ENCODE results near the gene PNPLA2. TPM values are rescaled to one million over a fixed set of nuclear protein-coding genes. Genes with fewer than 3 reads are reported as not detected.
A peak's percentile ranks its signal among the peaks of the same experiment; 100 is the strongest.

PNPLA2 gene
- polyA plus RNA-seq, 3 donors from 2014 or later: 10.9 to 42.3 (median 23.4) TPM

DNA sequence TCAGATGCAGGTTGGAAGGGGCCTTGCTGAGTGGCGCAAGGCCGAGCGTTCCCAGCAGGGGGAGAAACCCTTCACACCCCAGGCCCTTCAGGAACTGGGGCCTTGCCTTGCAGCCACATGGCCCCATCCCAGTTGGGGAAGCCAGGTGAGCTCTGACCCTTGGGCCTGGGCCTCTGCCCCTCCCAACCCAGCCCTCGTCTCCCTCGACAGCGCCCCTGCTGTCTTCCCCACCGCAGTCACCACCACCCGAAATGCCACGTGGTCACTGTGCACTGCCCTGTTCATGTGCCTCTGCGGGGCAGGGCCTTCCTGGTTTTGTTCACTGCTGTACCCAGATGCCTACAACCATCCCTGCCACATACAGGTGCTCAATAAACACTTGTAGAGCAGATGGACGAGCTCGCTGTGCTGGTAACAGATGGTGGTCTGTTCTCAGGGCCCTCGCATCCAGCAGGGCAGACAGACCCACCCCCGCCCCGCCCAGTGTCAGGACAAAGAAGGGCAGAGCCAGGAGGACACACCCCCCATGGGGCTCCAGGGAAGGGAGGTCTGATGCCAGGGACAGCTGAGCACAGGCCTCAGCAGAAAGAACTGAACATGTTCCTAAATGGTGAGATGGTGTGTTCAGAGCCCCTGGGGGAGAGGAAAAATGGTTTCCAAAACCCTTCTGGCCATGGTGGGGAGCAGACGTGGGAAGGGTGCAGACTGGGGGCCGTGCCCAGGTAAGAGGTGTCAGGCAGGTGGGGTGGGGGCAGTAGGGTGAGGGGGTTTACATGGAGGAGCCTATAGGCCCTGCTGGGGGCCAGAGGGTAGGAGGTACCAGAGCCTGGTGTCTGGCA, 19.9 kb downstream of the PNPLA2 start:
- Mint-ChIP-seq H3K4me3 (no peak overlapping the region), H3K27ac (peak overlapping the region in 2 of 6 donors; percentile 7 to 76), H3K9me3 (no peaks in the 10 kb centered on the region)

DNA sequence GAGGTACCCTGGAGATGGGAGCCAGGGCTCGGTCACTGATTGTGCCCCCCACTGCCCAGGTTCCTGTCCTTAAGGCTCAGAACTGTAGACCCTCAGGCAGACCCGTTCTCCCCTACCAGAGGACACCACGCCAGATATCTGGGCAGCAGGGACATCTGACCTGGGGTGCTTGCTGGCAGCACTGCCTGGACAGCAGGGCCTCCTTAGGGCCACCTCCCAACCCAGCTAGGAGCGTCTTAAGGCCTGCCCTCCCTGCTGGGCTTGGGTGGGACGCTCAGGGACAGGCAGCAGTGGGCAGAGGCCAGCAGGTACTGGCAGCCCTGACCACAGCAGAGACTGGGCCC, 20.5 kb downstream of the PNPLA2 start:
- no peak for DNase-seq
- Mint-ChIP-seq H3K27ac (no peak overlapping the region), H3K27me3 (ENCODE audit: low read depth in 3 of 3) (peaks cover 6 to 7% (median 7%) of the 10 kb centered on the region in 3 donors), H3K36me3 (no peaks in the 10 kb centered on the region), H3K4me3 (peak overlapping the region in 1 of 5 donors; percentile 27), H3K4me1 (peaks cover 30 to 42% of the 10 kb centered on the region in 2 donors), H3K9me3 (no peaks in the 10 kb centered on the region)

More for the DNA sequence above, 19.9 kb downstream of the PNPLA2 start:
- Mint-ChIP-seq H3K36me3 (no peaks in the 10 kb centered on the region), H3K4me1 (peaks cover 28 to 43% of the 10 kb centered on the region in 2 donors), H3K27me3 (ENCODE audit: low read depth in 3 of 3) (peaks cover 5 to 6% (median 5%) of the 10 kb centered on the region in 3 donors)
- no peak for DNase-seq

DNA sequence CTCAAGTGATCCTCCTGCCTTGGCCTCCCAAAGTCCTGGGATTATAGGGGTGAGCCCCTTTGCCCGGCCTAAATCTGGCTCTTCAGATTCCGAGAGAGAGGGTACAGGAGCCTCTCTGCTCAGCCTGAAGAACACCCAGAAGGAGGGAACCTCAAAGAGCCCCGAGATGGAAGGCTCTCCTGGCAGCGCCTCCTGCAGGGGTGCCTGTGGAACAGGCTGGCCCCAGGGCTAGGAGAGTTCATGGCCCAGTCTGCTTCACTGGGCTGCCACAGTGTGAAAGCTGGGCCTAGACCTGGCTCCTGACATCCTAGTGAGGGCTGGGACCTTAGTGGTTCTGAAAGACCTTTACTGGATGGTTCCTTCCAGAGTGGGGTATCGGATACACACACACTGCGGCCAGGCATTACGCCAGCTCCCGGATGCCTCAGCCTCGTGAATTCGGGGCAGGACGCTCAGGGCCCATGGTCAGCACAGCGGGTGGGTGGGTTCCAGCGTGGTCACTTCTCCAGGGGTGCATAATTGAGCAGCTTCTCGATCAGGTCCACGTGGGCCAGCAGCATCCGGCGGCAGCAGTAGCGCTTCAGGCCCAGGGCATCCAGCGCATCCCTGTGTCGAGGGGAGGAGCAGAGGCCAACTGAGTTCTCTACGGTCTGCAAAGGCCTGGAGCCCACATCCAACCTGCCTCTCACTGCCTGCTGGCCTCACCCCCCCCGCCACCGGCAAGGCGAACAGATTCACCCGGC, 21.3 kb downstream of the PNPLA2 start:
- DNase-seq: no peak
- Mint-ChIP-seq H3K4me3 (peak overlapping the region; percentile 67 to 87 (median 69)), H3K27me3 (ENCODE audit: low read depth in 3 of 3) (peaks cover 6 to 8% (median 7%) of the 10 kb centered on the region in 3 donors), H3K27ac (peak overlapping the region in 2 of 6 donors; percentile 51 to 80), H3K9me3 (no peaks in the 10 kb centered on the region), H3K4me1 (peaks cover 30 to 41% of the 10 kb centered on the region in 2 donors), H3K36me3 (no peaks in the 10 kb centered on the region)

- Mint-ChIP-seq H3K36me3 (no peaks in the 10 kb centered on the region), H3K9me3 (no peaks in the 10 kb centered on the region), H3K4me1 (peaks cover 30 to 40% of the 10 kb centered on the region in 2 donors), H3K27ac (peak overlapping the region in 5 of 6 donors; percentile 60 to 82 (median 64)), H3K27me3 (ENCODE audit: low read depth in 3 of 3) (peaks cover 3 to 8% (median 7%) of the 10 kb centered on the region in 3 donors), H3K4me3 (peak overlapping the region; percentile 85 to 89 (median 87))
- no peak for DNase-seq
Observed at GRCh38 chr11:841981-842369, 23.3 kb downstream of the PNPLA2 start.

- Mint-ChIP-seq H3K36me3 (no peaks in the 10 kb centered on the region), H3K27ac (peak within 1 kb of the TSS; percentile 55 to 82 (median 68)), H3K27me3 (ENCODE audit: low read depth in 3 of 3) (peaks cover 3 to 8% (median 7%) of the 10 kb centered on the region in 3 donors), H3K4me1 (peaks cover 27 to 36% of the 10 kb centered on the region in 2 donors), H3K9me3 (no peaks in the 10 kb centered on the region), H3K4me3 (peak within 1 kb of the TSS; percentile 85 to 89 (median 87))
- DNase-seq: peak; percentile 86 to 87 (median 87)
Observed at GRCh38 chr11:842370-843002, 23.8 kb downstream of the PNPLA2 start, which contains the start of the genes POLR2L and TSPAN4. POLR2L (minus strand) TSS chr11:842529; CDS start chr11:842508, 21 bp downstream. TSPAN4 (plus strand) TSS chr11:842852; CDS start chr11:850305, 7,453 bp downstream.

DNA sequence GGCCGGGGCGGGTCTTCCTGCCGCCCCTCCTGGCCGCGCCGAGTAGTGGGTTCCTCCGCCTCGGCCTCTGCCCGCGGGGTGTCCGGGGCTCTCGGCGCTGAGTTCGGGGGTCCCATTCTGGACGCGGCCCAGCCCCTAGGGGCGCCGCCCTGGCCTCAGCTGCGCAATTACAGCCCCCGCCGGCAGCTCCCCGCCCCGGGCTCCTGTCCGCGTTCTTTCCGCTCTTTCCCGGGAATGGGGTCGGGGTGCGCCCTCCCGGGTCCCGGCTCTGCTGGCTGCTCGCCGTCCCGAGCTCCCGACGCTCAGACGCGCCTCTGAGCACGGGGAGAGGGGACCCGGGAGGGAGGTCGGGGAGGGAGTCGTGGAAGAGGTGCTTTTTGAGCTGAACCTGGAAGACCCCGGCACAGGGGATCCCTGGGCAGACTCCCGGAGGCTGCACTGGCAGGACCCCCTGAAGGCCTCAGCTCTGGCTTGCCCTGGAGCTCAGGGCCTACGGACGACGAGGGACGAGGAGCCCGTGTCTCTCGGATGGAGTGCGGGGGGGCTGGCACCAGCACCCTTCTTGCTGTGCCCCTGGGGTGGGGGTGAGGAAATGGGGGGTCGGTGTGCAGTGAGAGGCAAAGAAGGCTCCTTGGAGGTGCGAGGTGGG, 24.5 kb downstream of the PNPLA2 start:
- Mint-ChIP-seq H3K4me3 (peak overlapping the region; percentile 68 to 84 (median 78)), H3K36me3 (no peaks in the 10 kb centered on the region), H3K4me1 (peaks cover 19 to 28% of the 10 kb centered on the region in 2 donors), H3K27ac (peak overlapping the region in 4 of 6 donors; percentile 35 to 79 (median 66)), H3K27me3 (ENCODE audit: low read depth in 3 of 3) (peaks cover 3 to 8% (median 7%) of the 10 kb centered on the region in 3 donors), H3K9me3 (no peaks in the 10 kb centered on the region)
- DNase-seq: no peak

- DNase-seq: peak in 2 of 3 donors; percentile 39 to 46
- H3K4me3 Mint-ChIP-seq: peak overlapping the region; percentile 68 to 84 (median 78)
- peak overlapping the region in 4 of 6 donors; percentile 35 to 79 (median 66) for H3K27ac Mint-ChIP-seq
- peaks cover 18 to 29% of the 10 kb centered on the region in 2 donors for H3K4me1 Mint-ChIP-seq
- H3K27me3 Mint-ChIP-seq (ENCODE audit: low read depth in 3 of 3): peaks cover 3 to 8% (median 7%) of the 10 kb centered on the region in 3 donors
- no peaks in the 10 kb centered on the region for H3K9me3 Mint-ChIP-seq
- no peaks in the 10 kb centered on the region for H3K36me3 Mint-ChIP-seq
Observed at GRCh38 chr11:843818-844692, 25.3 kb downstream of the PNPLA2 start.

DNA sequence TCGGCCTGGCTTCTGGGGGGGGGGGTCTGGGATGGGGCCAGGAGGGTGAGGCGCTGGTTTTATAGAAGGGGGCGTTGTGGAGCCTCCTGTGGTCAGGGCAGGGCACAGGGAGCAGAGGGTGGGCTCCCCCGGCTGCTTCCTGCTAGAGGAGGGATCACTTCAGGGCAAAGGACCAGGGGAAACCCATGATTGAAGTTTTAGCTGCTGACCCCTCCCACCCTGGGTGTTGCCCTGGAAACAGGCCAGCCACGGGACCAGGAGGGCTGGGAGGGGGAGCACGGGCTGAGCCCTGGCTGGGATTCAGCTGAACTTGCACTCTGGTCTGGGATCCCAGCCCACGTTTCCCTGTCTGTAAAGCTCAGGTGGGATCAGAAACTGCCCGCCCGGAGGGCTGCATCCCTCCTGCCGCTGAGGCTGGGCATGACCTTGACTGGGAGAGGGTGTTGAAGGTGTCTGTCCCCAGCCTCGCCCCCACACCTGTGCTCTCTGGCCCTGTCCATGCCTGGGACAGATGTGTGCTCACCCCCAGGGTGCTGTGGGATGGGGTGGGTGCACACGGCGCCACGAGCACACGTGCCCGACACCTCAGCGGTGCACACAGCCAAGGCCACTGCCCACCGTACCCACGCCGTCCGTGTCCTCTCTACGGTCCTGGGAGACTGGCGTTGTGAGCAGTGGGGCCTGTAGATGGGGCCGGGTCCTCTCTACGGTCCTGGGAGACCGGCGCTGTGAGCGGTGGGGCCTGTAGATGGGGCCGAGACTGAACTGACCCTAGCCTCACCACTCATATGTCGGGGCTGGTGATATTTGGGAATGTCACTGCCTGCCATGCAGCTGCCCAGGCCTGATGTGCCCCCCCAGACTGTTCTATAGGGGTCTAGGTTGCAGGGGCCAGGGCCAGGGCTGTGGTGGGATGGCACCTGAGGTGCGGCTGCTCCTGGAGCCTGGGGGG, 26.3 kb downstream of the PNPLA2 start:
- no peak for DNase-seq
- H3K4me3 Mint-ChIP-seq: peak overlapping the region in 3 of 5 donors; percentile 17 to 42 (median 21)
- peaks cover 18 to 28% of the 10 kb centered on the region in 2 donors for H3K4me1 Mint-ChIP-seq
- peaks cover 1 to 8% (median 7%) of the 10 kb centered on the region in 3 donors for H3K27me3 Mint-ChIP-seq (ENCODE audit: low read depth in 3 of 3)
- no peaks in the 10 kb centered on the region for H3K9me3 Mint-ChIP-seq
- peak overlapping the region in 1 of 6 donors; percentile 45 for H3K27ac Mint-ChIP-seq
- H3K36me3 Mint-ChIP-seq: no peaks in the 10 kb centered on the region

GRCh38 chr11:845872-846495, 27.3 kb downstream of the PNPLA2 start:
- no peaks in the 10 kb centered on the region for H3K9me3 Mint-ChIP-seq
- H3K36me3 Mint-ChIP-seq: no peaks in the 10 kb centered on the region
- no peak overlapping the region for H3K4me3 Mint-ChIP-seq
- H3K27ac Mint-ChIP-seq: no peak overlapping the region
- peaks cover 1 to 8% (median 7%) of the 10 kb centered on the region in 3 donors for H3K27me3 Mint-ChIP-seq (ENCODE audit: low read depth in 3 of 3)
- no peak for DNase-seq
- peaks cover 8 to 18% of the 10 kb centered on the region in 2 donors for H3K4me1 Mint-ChIP-seq

- no peak for DNase-seq
- Mint-ChIP-seq H3K4me3 (no peak overlapping the region), H3K9me3 (no peaks in the 10 kb centered on the region), H3K27ac (peak overlapping the region in 1 of 6 donors; percentile 65), H3K36me3 (no peaks in the 10 kb centered on the region), H3K27me3 (ENCODE audit: low read depth in 3 of 3) (peaks cover 1 to 8% (median 7%) of the 10 kb centered on the region in 3 donors), H3K4me1 (peaks cover 5 to 13% of the 10 kb centered on the region in 2 donors)
Observed at GRCh38 chr11:846496-847098, 27.9 kb downstream of the PNPLA2 start.

DNA sequence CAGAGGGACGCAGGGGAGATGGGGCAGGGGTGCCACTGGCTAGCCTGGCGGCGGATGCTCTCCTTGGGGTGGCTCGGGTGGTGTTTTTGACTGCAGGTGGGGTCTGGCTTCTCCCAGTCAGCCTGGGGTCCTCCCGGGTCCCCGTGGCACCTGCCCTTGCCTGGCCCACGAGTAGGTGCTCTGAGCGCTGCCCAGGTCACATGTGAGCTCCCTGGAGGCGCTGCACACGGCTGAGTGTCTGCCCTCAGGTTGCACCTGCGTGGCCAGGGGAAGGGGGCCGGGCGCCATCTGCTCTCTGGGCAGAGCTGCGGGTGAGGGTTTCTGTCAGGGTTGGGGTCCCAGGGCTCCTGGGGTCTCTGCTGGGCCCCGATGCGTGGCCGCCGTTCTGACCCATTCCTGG, 29.2 kb downstream of the PNPLA2 start:
- DNase-seq: no peak
- H3K9me3 Mint-ChIP-seq: peaks cover 0 to 1% (median 0%) of the 10 kb centered on the region in 6 donors
- H3K27ac Mint-ChIP-seq: no peak overlapping the region
- no peaks in the 10 kb centered on the region for H3K36me3 Mint-ChIP-seq
- H3K4me3 Mint-ChIP-seq: no peak overlapping the region
- peaks cover 0 to 10% (median 7%) of the 10 kb centered on the region in 3 donors for H3K27me3 Mint-ChIP-seq (ENCODE audit: low read depth in 3 of 3)
- peaks cover 5 to 13% of the 10 kb centered on the region in 2 donors for H3K4me1 Mint-ChIP-seq

Data from immature natural killer cell (primary cell).